ENCODE data around the gene MPRIP.

The MPRIP gene

GRCh38 chr17:17070931-17071330, 28.7 kb downstream of the MPRIP start:
- no peak for DNase-seq (ENCODE audit: low read depth in 3 of 3)

GRCh38 chr17:17071531-17072360, 29.5 kb downstream of the MPRIP start:
- no peak for DNase-seq (ENCODE audit: low read depth in 3 of 3)

- no peak for DNase-seq (ENCODE audit: low read depth in 3 of 3)
Measured at GRCh38 chr17:17072546-17072945, 30.3 kb downstream of the MPRIP start.

- no peak for DNase-seq (ENCODE audit: low read depth in 3 of 3)
Measured at GRCh38 chr17:17073030-17073564, 30.8 kb downstream of the MPRIP start.

- DNase-seq (ENCODE audit: low read depth in 3 of 3) = no peak
Measured at GRCh38 chr17:17073581-17074403, 31.5 kb downstream of the MPRIP start.

GRCh38 chr17:17075125-17075781, 33.0 kb downstream of the MPRIP start:
- no peak for DNase-seq (ENCODE audit: low read depth in 3 of 3)

GRCh38 chr17:17076066-17076465, 33.8 kb downstream of the MPRIP start:
- DNase-seq (ENCODE audit: low read depth in 3 of 3) = no peak

GRCh38 chr17:17077101-17077500, 34.8 kb downstream of the MPRIP start:
- no peak for DNase-seq (ENCODE audit: low read depth in 3 of 3)

- no peak for DNase-seq (ENCODE audit: low read depth in 3 of 3)
Measured at GRCh38 chr17:17077861-17078732, 35.8 kb downstream of the MPRIP start.

- DNase-seq (ENCODE audit: low read depth in 3 of 3) = no peak
Measured at GRCh38 chr17:17078832-17079231, 36.6 kb downstream of the MPRIP start.

GRCh38 chr17:17079336-17079735, 37.1 kb downstream of the MPRIP start:
- DNase-seq (ENCODE audit: low read depth in 3 of 3) = no peak

- DNase-seq (ENCODE audit: low read depth in 3 of 3) = no peak
Measured at GRCh38 chr17:17079761-17080160, 37.5 kb downstream of the MPRIP start.

- no peak for DNase-seq (ENCODE audit: low read depth in 3 of 3)
Measured at GRCh38 chr17:17080181-17080631, 37.9 kb downstream of the MPRIP start.

- no peak for DNase-seq (ENCODE audit: low read depth in 3 of 3)
Measured at GRCh38 chr17:17080781-17081180, 38.5 kb downstream of the MPRIP start.

- DNase-seq (ENCODE audit: low read depth in 3 of 3) = no peak
Measured at GRCh38 chr17:17081304-17081940, 39.2 kb downstream of the MPRIP start.

- DNase-seq (ENCODE audit: low read depth in 3 of 3) = no peak
Measured at GRCh38 chr17:17082878-17083277, 40.6 kb downstream of the MPRIP start.

- DNase-seq (ENCODE audit: low read depth in 3 of 3) = no peak
Measured at GRCh38 chr17:17084317-17084835, 42.1 kb downstream of the MPRIP start.

GRCh38 chr17:17084941-17085340, 42.7 kb downstream of the MPRIP start:
- no peak for DNase-seq (ENCODE audit: low read depth in 3 of 3)

- no peak for DNase-seq (ENCODE audit: low read depth in 3 of 3)
Measured at GRCh38 chr17:17086585-17086984, 44.3 kb downstream of the MPRIP start.

GRCh38 chr17:17087424-17088015, 45.3 kb downstream of the MPRIP start:
- DNase-seq (ENCODE audit: low read depth in 3 of 3) = no peak

Data from stimulated activated CD4-positive, alpha-beta T cell treated with anti-CD3 and anti-CD28 coated beads, TNF-alpha, amount 100 ng/mL, for 4 hours (primary cell).